GM19193 (cell line): ENCODE data around the gene CD180.

Experiments
- POLR2A ChIP-seq: IDR thresholded peaks from 4 replicates; pipeline ENCODE4 v1.6.1; 2011; ENCODE audit not compliant: insufficient read depth, insufficient read length; ENCODE audit errors: extremely low read depth

The CD180 gene

DNA sequence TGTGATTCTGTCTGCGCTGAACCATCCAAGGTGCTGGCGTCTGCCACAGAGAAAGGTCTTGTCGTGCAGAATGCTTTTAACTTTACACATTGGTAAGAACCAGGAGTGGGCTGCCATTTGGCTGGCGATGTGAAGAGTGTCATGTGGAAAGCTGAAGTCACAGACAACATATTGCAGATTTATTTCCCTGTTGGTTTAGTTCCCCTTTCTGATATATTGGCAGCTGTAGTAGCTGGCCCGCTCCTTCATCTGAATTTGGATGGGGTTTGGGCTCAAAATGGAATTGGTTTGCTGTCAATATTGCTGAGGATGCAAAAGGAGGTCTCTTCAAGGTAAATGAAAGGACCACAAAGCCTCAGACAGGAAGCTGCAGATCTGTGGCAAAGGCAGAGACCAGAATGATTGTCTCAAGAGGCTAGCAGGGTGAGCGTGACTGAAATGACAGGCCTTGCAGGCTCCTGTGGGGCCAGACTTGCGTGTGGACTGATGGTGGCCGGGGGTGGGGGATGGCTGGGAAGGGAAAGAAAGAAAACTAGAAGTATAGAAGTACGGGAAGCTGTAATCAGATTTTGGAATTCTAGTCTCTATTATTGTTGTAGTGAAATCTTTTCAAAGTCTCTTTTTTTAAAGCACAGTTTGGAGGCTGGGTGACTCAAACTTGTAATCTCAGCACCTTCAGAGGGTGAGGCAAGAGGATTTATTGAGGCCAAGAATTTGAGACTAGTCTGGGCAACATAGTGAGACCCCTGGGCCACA is 25.1 kb upstream of the CD180 start:
- no peak for TF ChIP-seq POLR2A

DNA sequence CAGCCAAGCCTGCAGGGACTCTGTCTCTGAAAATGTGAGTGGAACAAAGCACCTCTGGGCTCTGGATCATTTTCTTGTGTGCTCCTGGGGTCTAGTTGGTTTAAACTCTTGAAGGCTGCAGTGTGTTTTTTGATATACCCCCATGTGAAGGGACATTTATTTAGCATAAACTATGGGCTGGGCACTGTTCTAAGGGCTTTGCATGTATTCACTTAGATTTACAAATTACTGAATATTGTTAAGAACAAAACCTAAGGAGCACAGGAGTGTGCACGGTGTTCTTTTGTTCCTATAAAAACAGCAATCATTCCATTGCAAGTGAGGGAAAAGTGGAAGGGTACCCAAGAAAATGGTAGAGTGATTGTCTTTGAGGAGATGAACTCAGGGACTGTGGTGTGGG is 20.0 kb upstream of the CD180 start:
- TF ChIP-seq POLR2A: no peak

DNA sequence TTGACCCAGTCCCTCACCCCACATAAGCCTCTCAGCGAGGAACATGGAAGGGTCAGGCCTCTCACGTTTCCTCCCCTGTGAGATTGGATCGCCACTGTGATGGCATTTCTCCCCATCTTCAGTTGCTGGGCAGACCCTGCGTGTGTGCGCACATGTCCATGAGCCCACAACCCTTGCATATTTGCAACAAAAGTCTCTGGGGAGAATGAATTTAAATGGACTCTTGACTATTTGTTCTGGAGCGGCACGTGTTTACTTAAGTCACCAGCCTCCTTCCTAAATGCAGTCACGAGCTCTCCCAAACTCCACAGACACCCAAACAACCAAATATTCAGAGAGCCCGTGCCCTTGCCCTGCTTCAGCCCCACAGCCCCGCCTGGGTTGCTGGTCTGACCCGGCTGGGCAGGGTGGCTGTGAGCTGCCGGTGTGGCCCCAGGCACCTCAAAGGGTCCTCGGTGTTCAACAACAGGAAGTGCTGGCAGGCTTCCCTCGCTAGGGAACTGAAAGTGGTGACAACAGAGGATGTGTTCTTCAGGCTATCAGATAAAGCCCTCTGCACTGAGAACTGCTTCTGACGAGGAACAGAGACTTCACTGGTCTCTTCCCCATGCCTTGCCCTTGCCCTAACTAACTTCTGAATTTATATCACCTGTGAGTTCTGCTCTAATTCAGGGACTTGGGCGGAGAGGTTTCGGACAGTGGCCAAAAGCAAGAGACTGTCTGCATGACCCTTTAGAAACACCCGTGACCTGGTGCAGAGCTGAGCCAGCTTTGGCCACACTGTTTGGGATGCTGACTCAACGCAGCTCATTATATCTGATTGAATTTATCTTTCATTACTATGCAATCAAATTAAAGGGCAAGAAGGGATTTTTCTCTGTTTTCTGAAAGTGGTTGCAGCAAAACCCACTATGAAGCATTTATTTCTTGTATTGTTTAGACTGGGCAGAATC is 19.2 kb upstream of the CD180 start:
- peak; percentile 60 for TF ChIP-seq POLR2A

DNA sequence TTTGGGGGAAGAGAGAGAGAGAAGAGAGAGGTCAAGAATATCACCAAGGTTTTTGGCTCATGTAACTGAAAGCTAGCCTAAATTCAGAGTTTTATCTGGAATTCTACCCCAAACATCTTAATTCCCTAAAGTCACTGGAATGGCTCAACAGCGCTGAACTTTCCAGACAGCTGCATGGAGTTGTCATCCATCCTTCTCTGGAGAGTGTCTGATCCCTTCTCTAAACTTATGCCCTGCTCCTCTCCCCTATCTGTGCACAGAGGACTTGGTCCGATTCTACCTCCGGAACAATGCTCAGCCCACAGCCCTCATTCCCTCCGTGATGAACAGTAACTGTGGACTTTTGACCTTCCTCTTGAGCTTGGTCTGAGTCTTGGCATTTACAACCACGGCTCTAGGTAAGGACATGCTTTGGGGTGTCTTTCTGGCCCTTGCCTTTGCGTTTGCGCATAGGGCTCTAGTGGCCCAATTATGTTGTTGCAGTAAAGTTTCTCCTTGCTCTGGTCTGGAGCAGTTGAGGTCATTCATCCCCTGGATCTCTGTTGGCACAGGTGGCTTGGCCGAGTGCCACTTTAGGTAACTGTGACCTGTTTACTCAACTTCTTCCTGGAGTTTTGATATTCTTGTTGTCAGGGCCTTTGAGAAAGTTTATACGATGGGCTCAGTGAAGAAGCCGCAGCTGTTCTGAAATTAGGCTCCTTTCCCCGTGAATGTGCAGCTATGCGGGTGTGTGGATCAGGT is 18.3 kb upstream of the CD180 start:
- TF ChIP-seq POLR2A: no peak

DNA sequence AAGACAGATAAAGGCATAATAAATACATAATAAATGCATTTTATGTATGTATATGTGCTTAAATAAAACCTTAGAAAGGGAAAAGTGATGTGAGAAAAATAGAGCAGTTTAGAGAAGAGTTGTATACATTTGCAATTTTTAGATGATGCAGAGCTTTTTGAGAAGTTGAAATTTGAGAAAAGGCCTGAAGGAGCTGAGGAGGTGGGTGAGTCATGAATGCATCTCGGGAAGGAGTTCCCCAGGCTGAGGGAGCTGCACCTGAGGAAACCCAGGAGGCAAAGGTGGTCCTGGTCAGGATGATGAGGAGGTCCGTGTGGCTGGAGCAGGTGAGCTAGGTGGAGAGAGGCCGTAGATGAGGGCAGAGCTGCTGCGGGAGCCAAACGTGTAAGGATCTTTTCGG is 17.4 kb upstream of the CD180 start:
- TF ChIP-seq POLR2A: no peak

DNA sequence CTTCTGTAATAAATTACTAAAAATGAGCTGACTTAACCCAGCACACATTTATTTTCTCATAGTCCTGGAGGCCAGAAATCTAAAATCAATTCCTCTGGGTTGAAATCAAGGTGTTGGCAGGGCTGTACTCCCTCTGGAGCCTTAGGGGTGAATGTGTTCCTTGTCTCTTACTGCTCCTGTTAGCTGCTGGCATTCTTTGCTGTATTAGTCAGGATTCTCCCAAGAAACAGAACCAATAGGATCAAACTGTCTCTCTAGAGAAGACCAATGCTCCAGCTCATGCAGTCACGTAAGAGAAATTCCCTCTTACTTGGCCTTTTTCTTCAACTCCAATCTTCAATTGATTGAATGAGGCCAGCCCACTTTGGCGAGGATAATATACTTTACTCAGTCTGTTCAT is 15.3 kb upstream of the CD180 start:
- no peak for TF ChIP-seq POLR2A

DNA sequence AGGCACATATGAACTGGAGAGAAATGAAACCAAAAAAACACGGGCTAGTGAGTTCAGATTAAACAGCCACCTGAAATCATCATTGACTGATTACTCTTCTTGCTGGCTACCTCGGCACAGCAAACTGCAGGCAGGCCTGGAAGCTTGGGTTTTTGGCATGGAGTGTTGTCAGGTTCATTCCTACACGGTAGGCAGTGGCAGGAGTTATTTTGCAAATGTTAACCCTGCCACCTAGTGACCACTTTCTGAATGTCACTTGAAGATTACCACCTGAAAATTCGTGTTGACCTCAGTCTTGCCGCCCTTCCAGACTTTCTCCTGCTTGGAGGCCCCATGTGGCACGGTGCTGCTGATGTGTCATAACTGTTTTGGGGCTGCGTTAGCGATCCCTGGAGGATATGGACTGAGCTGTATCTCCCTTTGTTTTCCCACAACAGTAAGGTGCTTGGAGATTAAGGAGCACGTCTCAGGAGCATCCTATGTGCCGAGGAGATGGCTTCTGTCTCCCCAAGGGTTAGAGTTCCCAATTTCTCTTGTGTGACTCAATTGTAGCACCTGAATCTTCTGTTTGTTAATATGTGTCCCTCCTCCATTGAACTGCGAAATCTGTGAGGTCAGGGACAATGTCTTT is 12.7 kb upstream of the CD180 start:
- no peak for TF ChIP-seq POLR2A

DNA sequence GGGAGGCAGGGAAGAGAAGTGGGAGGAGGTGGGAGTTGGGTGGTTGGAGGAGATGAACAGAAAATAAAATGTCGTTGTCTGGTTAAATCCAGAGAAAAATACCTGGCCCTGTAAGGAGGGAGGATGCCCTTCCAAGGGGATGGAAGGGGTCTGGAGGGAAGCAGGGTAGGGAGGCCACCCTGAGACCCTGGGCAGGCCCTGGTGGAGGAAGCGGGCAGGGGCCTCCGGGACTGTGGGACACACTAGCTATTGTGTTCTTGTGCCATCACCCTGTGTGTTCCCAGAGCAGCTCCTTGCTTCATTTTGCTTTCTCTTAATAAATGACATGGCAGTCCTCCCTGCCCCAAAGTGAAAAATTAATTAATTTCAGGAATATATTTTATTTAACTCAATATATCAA is 11.8 kb upstream of the CD180 start:
- TF ChIP-seq POLR2A: no peak

DNA sequence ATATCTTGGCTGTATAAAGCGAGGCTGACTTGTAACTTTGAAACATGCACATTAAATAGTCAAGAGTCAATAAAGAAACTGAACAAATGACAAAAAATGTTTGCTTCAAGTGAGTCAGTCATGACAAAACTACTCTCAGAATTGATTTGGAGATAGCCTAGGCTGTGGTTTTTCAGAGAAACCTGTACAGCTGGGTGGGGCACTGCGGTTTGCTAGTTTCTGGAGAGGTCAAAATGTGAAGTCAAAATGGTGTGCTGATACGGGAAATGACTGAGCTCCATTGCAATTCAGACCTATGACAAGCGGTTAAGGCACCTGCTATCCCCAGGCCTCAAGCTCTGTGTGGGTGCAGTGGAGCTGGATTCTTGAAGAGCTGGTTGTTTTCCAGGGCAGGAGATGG is 10.3 kb upstream of the CD180 start:
- no peak for TF ChIP-seq POLR2A

DNA sequence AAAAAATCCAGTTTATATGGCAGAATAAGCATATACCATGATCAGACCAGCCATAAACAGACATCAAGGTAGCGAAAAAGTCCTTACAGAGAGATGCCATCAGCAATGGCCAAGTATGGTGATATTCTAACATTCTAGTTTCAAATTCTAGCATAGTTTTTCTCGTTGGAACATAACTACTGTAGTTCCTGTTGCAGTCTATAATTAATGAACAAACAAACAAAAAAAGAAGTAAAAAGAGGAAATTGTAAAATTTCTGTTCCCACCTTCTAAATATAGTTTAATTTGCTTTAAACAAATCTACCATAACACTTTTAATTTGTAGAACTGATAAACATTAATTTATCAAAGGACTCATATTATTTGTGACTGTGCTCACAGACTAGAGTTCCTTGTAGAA is 9.9 kb upstream of the CD180 start:
- no peak for TF ChIP-seq POLR2A

DNA sequence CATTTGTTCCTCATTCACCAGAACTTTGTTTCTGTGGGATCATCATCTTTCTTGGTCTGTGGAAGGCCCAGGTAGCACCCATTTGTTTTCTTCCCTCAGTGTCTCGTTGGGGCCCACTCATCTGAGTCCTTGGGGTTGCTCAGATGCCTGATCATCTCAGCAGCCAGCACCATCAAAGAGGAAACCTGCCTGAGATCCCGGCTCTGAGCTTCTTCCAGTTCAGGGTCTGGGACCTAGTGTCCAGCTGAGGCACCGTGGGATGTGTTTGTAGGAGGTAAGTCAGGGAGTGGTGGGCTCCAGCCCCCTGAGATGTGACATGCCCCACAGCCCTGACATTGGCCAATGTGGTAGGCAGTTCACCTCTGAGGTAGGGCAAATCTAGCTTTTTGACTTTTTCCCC is 9.4 kb upstream of the CD180 start:
- TF ChIP-seq POLR2A: no peak

DNA sequence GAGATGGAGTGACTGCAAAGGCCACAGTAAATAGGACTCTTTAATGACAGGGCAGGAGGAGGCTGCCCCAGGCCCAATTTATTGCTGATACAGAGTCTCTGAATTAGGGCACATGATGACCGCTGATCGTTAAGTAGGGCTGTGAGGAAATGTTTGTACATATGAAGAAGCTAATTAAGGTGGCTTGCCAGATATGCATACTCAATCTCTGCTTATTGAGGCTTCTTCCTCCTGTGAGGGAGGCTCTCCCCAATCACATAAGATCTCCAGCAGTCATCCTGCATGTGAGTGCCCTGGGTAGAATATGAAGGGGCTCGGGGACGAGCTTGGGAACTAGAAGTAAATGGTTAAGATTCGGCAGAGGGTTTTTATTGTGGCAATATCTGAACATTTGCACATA is 8.2 kb upstream of the CD180 start:
- no peak for TF ChIP-seq POLR2A

DNA sequence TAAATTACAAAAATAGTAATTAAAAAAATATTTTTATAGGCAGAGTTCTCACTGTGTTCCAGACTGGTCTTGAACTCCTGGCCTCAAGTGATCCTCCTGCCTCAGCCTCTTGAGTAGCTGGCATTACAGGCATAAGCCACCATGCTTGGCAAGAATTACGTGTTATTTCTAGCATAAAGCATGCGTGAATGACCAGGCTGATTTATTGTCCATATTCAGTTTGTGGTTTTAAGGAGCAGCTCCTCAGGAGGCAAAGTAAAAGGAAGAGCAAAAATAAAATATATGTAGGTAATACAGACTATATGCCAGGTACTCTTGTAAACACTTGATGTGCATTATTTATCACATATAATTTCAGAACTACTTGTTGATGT is 7.1 kb upstream of the CD180 start:
- no peak for TF ChIP-seq POLR2A

DNA sequence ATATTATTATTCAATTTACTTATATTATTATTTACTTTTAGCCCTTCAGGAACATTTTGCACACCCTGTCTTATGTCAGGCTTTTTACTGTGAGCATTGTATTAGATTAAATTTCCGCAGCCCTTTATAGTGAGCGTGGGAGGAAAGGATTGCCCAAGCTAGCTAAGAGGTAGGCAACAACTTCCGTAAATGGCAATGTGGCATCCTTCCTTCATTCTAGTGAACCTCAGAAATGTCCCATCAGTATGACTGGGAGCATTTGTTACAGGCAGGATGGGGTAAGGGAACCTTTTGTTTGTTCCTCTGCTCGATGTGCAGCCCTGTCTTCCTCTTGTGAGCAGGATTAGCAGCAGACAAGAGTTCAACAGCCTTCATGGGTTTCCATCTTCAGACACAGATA is 6.2 kb upstream of the CD180 start:
- no peak for TF ChIP-seq POLR2A
